IMR-90 (cell line): ENCODE data around the gene PPP1R16B. TPM values are rescaled to one million over a fixed set of nuclear protein-coding genes. Genes with fewer than 3 reads are reported as not detected.

Source experiments
- ATAC-seq: fragments of 200-7000 bp; cut with Tn5 transposase; 2 replicates; pipeline ENCODE4 v1.9.1; 2020; ENCODE audit warnings: low read depth, mild to moderate bottlenecking, moderate library complexity
- BruUV-seq: library from RNA; stranded (reverse); fragments of 400-500 nt; replicated peaks from 2 replicates; lab custom pipeline; 2021; lab: Mats Ljungman, UMichigan
- CTCF ChIA-PET: fragments of 300-600 bp; formaldehyde crosslinking; extraction: SDS; loops from one replicate; lab custom pipeline; 2021; ENCODE audit warnings: antibody characterized with exemption; lab: Yijun Ruan, JAX
- POLR2A ChIA-PET: fragments of 300-600 bp; sonication (Branson Sonifier 250); formaldehyde crosslinking; loops from one replicate; lab custom pipeline; 2022; ENCODE audit warnings: antibody characterized with exemption; ENCODE audit not compliant: unreplicated experiment; lab: Charles Lee
- DNase-seq: peaks from one replicate; pipeline ENCODE4 v3.0.0; 2013
- H2AFZ ChIP-seq: replicated peaks from 2 replicates; pipeline ENCODE3; 2013; ENCODE audit warnings: low read length, mild to moderate bottlenecking; ENCODE audit not compliant: poor library complexity
- H2AK5ac ChIP-seq: 2 replicates; pipeline ENCODE4 v1.6.1; 2013; ENCODE audit warnings: low read depth, low read length, inconsistent platforms
- H2AK9ac ChIP-seq: replicated peaks from 2 replicates; pipeline ENCODE3; 2013; ENCODE audit warnings: mild to moderate bottlenecking, low read depth, low read length, moderate library complexity; ENCODE audit not compliant: poor library complexity
- H2BK120ac ChIP-seq: 2 replicates; pipeline ENCODE4 v1.6.1; 2013; ENCODE audit warnings: low read depth, low read length, inconsistent platforms
- H2BK15ac ChIP-seq: 3 replicates; pipeline ENCODE4 v1.6.1; 2013; ENCODE audit warnings: low read depth, low read length, inconsistent platforms
- H2BK20ac ChIP-seq: 2 replicates; pipeline ENCODE4 v1.6.1; 2013; ENCODE audit warnings: low read depth, mild to moderate bottlenecking, inconsistent platforms, low read length, moderate library complexity
- H2BK5ac ChIP-seq: 2 replicates; pipeline ENCODE4 v1.6.1; 2013; ENCODE audit warnings: mild to moderate bottlenecking, low read depth, low read length, inconsistent platforms; ENCODE audit not compliant: poor library complexity, severe bottlenecking
- H3K14ac ChIP-seq: replicated peaks from 2 replicates; pipeline ENCODE4 v1.6.1; 2013; ENCODE audit warnings: low read depth, low read length, inconsistent platforms
- H3K18ac ChIP-seq: 2 replicates; pipeline ENCODE4 v1.6.1; 2013; ENCODE audit warnings: low read depth, low read length, control low read depth
- H3K23ac ChIP-seq: 2 replicates; pipeline ENCODE4 v1.6.1; 2013; ENCODE audit warnings: low read depth, low read length, inconsistent platforms
- H3K27ac ChIP-seq: 2 replicates; pipeline ENCODE4 v1.5.1; 2013; ENCODE audit warnings: mild to moderate bottlenecking, control low read depth, low read length; ENCODE audit not compliant: insufficient read depth
- H3K27me3 ChIP-seq: 2 replicates; pipeline ENCODE4 v1.6.1; 2013; ENCODE audit warnings: low read length; ENCODE audit not compliant: control insufficient read depth, insufficient read depth
- H3K36me3 ChIP-seq: 2 replicates; pipeline ENCODE4 v1.6.1; 2013; ENCODE audit warnings: low read length, mixed read lengths; ENCODE audit not compliant: control insufficient read depth, insufficient read depth
- H3K4ac ChIP-seq: 2 replicates; pipeline ENCODE4 v1.6.1; 2013; ENCODE audit warnings: low read depth, low read length, inconsistent platforms
- H3K4me1 ChIP-seq: 2 replicates; pipeline ENCODE4 v1.6.1; 2013; ENCODE audit warnings: low read length, mixed read lengths; ENCODE audit not compliant: control insufficient read depth, insufficient read depth
- H3K4me2 ChIP-seq: 2 replicates; pipeline ENCODE4 v1.6.1; 2013; ENCODE audit warnings: low read depth, mild to moderate bottlenecking, control low read depth, low read length, moderate library complexity
- H3K4me3 ChIP-seq: 2 replicates; pipeline ENCODE4 v1.5.1; 2013; ENCODE audit warnings: low read depth, mild to moderate bottlenecking, control low read depth, low read length, moderate library complexity; ENCODE audit not compliant: insufficient read depth
- H3K56ac ChIP-seq: 2 replicates; pipeline ENCODE4 v1.6.1; 2013; ENCODE audit warnings: low read length, inconsistent platforms; ENCODE audit not compliant: insufficient read depth; ENCODE audit errors: extremely low read depth
- H3K79me1 ChIP-seq, 2 experiments: 2 replicates each; pipeline ENCODE4 v1.6.1; 2013; ENCODE audit warnings: low read length in 2 of 2, inconsistent platforms in 1 of 2, low read depth in 1 of 2
- H3K9ac ChIP-seq: 2 replicates; pipeline ENCODE4 v1.6.1; 2013; ENCODE audit warnings: low read depth, low read length, control low read depth
- H3K9me1 ChIP-seq: 2 replicates; pipeline ENCODE4 v1.6.1; 2013; ENCODE audit warnings: low read length, inconsistent platforms; ENCODE audit not compliant: insufficient read depth
- H3K9me3 ChIP-seq: 2 replicates; pipeline ENCODE4 v1.6.1; 2013; ENCODE audit warnings: low read length; ENCODE audit not compliant: control insufficient read depth, insufficient read depth
- H4K20me1 ChIP-seq: 2 replicates; pipeline ENCODE4 v1.6.1; 2013; ENCODE audit warnings: low read length, inconsistent platforms; ENCODE audit not compliant: insufficient read depth
- H4K5ac ChIP-seq: 2 replicates; pipeline ENCODE4 v1.6.1; 2013; ENCODE audit warnings: mild to moderate bottlenecking, low read depth, low read length, control low read depth
- H4K8ac ChIP-seq, 2 experiments: 2 replicates each; pipeline ENCODE4 v1.6.1; 2013; ENCODE audit warnings: low read depth in 2 of 2, low read length in 2 of 2, control low read depth in 1 of 2, inconsistent platforms in 1 of 2
- H4K91ac ChIP-seq: 2 replicates; pipeline ENCODE4 v1.6.1; 2013; ENCODE audit warnings: low read depth, low read length, inconsistent platforms; ENCODE audit not compliant: insufficient read depth
- BHLHE40 ChIP-seq: fragments of 150-350 bp; IDR thresholded peaks from 2 replicates; pipeline ENCODE4 v1.6.1; 2016; ENCODE audit warnings: mild to moderate bottlenecking, low read depth, low read length
- CHD1 ChIP-seq: IDR thresholded peaks from 2 replicates; pipeline ENCODE4 v1.6.1; 2012; ENCODE audit warnings: low read depth, low read length, improper control_type of control experiment
- FOS ChIP-seq: fragments of 150-350 bp; IDR thresholded peaks from 2 replicates; pipeline ENCODE4 v1.6.1; 2016; ENCODE audit warnings: low read depth, low read length
- MAFK ChIP-seq: IDR thresholded peaks from 2 replicates; pipeline ENCODE4 v1.6.1; 2012; ENCODE audit warnings: low read depth, low read length, improper control_type of control experiment
- MAZ ChIP-seq: IDR thresholded peaks from 2 replicates; pipeline ENCODE4 v1.6.1; 2012; ENCODE audit warnings: low read depth, mild to moderate bottlenecking, low read length, improper control_type of control experiment, moderate library complexity, borderline replicate concordance
- MXI1 ChIP-seq: IDR thresholded peaks from 2 replicates; pipeline ENCODE4 v1.6.1; 2012; ENCODE audit warnings: low read depth, mild to moderate bottlenecking, low read length, moderate library complexity, borderline replicate concordance
- NFE2L2 ChIP-seq: fragments of 150-350 bp; IDR thresholded peaks from 2 replicates; pipeline ENCODE4 v1.6.1; 2016; ENCODE audit warnings: low read depth, mild to moderate bottlenecking, low read length
- POLR2A ChIP-seq: IDR thresholded peaks from 2 replicates; pipeline ENCODE4 v1.6.1; 2012; ENCODE audit warnings: mild to moderate bottlenecking, low read depth, low read length
- RAD21 ChIP-seq: IDR thresholded peaks from 2 replicates; pipeline ENCODE4 v1.6.1; 2012; ENCODE audit warnings: low read length, improper control_type of control experiment
- RCOR1 ChIP-seq: IDR thresholded peaks from 2 replicates; pipeline ENCODE4 v1.6.1; 2012; ENCODE audit warnings: mild to moderate bottlenecking, low read length, improper control_type of control experiment; ENCODE audit not compliant: insufficient replicate concordance
- SMC3 ChIP-seq: fragments of 150-350 bp; IDR thresholded peaks from 2 replicates; pipeline ENCODE4 v1.6.1; 2016; ENCODE audit warnings: low read depth, mild to moderate bottlenecking, antibody characterized with exemption, low read length, moderate library complexity
- WGBS, 2 experiments: methylation state at CpG; one replicate each; pipeline versions ENCODE4 v1.1.5 to v1.1.7; 2013; ENCODE audit warnings: missing lambda C conversion rate in 2 of 2; ENCODE audit not compliant: insufficient read length in 1 of 2; ENCODE audit errors: extremely low coverage in 2 of 2; 5-methylcytosine and 5-hydroxymethylcytosine counted together
- dilution Hi-C: fragments of 300-500 bp; cut with HindIII; formaldehyde crosslinking; loops from one replicate; pipeline ENCODE4 v1.14.3; 2018; ENCODE audit warnings: low sequenced_read_pairs; ENCODE audit not compliant: unreplicated experiment
- in situ Hi-C: fragments of 300-500 bp; cut with MboI; formaldehyde crosslinking; loops from 3 replicates; pipeline ENCODE4 v1.14.3; 2019; ENCODE audit warnings: low sequenced_read_pairs, inconsistent platforms, mixed read lengths
- intact Hi-C: fragments of 100-400 bp; cut with micrococcal nuclease; formaldehyde crosslinking; loops from 2 replicates; pipeline ENCODE4 v1.10.0; 2022
- polyA plus RNA-seq, 3 experiments: library from polyadenylated mRNA; depleted of rRNA; stranded (reverse); fragments of >200 nt; gene quantifications; 2 replicates each; pipeline ENCODE4 v1.2.3, GENCODE V29; 2012; ENCODE audit warnings: low replicate concordance in 1 of 3
- total RNA-seq: library from RNA; depleted of rRNA; stranded (reverse); fragments of >200 nt; gene quantifications from 2 replicates; pipeline ENCODE4 v1.2.3, GENCODE V29; 2012
- TF ChIP-seq, protein P1 (sequence below): fragments of 150-350 bp; IDR thresholded peaks from 2 replicates; pipeline ENCODE4 v1.6.1; 2016; ENCODE audit warnings: low read depth, mild to moderate bottlenecking, low read length, moderate library complexity, borderline replicate concordance
- TF ChIP-seq, protein P2 (sequence below): fragments of 150-350 bp; IDR thresholded peaks from 2 replicates; pipeline ENCODE4 v1.6.1; 2017; ENCODE audit warnings: mild to moderate bottlenecking, antibody characterized with exemption, low read length, low read depth

Gene PPP1R16B
- total and polyA plus RNA-seq, 2 of the 4 experiments (the other 2 are of a cell fraction): not detected

DNA sequence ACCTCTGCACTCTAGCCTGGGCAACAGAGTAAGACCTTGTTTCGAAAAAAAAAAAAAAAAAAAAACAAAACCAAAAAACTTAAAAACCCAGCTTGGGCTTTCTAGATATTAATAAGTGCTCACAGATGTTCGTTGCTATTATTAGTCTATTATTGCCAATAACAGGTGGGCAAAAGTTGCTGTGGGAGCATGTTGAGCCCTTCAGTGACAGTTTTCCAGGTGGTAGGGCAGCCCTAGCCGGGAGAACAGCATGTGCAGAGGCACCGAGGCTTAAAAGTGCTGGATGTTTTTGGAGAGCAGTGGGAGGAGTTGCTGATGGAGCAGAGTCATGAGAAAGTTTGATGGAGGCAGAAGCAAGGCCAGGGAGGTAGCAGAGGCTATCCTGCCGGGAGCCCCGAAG, 4.4 kb downstream of the PPP1R16B start (continued):
- TF ChIP-seq, protein P1, sequence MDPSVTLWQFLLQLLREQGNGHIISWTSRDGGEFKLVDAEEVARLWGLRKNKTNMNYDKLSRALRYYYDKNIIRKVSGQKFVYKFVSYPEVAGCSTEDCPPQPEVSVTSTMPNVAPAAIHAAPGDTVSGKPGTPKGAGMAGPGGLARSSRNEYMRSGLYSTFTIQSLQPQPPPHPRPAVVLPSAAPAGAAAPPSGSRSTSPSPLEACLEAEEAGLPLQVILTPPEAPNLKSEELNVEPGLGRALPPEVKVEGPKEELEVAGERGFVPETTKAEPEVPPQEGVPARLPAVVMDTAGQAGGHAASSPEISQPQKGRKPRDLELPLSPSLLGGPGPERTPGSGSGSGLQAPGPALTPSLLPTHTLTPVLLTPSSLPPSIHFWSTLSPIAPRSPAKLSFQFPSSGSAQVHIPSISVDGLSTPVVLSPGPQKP: no peak
- TF ChIP-seq CHD1: no peak
- no peak for TF ChIP-seq MXI1

DNA sequence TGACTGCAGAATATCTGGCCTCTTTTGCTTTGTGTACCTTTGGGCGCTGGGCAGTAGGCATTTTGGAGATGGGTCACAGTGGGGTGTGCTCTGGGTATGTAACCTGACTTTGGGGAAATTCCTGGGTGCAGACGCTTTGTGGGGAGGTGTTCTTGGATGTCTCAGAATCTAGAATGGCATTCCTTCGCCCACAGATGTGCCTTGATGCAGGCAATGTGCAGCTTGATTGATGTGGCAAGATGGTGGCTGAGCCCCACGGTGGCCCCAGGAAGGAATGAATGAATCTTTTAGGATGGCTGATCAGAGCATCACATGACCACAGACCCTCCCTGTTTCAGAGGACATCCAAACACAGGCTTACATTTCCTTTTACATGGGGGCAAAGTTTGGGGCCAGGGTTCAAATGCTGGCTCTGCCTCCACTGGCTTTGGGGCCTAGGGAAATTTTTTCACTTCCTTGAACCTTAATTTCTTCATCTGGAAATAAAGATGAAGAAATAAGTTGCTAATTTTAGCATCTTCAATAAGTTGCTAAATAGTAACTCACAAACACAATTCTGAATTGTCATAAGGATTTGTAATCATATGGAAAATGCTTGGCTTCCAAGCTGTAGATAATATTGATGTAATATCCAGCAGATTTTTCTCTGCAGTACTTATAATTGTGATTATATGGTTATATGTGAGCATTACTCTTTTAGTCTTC, 5.6 kb downstream of the PPP1R16B start:
- H4K8ac ChIP-seq: no peak overlapping the region
- dilution Hi-C loops: no loop called here
- no peak overlapping the region for H3K14ac ChIP-seq
- no peaks in the 10 kb centered on the region for H4K20me1 ChIP-seq
- intact Hi-C loops: no loop called here
- no peak overlapping the region for H2AK5ac ChIP-seq
- H3K4me2 ChIP-seq: no peak overlapping the region
- H4K91ac ChIP-seq: no peak overlapping the region
- no peak overlapping the region for H3K23ac ChIP-seq
- TF ChIP-seq NFE2L2: no peak
- TF ChIP-seq, protein P2, sequence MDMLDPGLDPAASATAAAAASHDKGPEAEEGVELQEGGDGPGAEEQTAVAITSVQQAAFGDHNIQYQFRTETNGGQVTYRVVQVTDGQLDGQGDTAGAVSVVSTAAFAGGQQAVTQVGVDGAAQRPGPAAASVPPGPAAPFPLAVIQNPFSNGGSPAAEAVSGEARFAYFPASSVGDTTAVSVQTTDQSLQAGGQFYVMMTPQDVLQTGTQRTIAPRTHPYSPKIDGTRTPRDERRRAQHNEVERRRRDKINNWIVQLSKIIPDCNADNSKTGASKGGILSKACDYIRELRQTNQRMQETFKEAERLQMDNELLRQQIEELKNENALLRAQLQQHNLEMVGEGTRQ: no peak
- no peak for TF ChIP-seq RCOR1
- TF ChIP-seq SMC3: no peak
- TF ChIP-seq MXI1: no peak
- TF ChIP-seq MAZ: no peak
- TF ChIP-seq RAD21: no peak
- TF ChIP-seq, protein P1: no peak
- no peak for TF ChIP-seq FOS
- no peak for TF ChIP-seq BHLHE40
- TF ChIP-seq POLR2A: no peak
- no peak for TF ChIP-seq MAFK
- no peak overlapping the region for H4K5ac ChIP-seq
- DNase-seq (no peak), ATAC-seq (no peak)
- WGBS, 2 experiments: 60% methylated on average over 2 of the region's 4 CpGs; no CpG with 5 or more reads in 1 of the 2 experiments
- no peak overlapping the region for H3K27ac ChIP-seq
- no peak overlapping the region for H3K18ac ChIP-seq
- H3K4me1 ChIP-seq: no peaks in the 10 kb centered on the region
- H3K36me3 ChIP-seq: no peaks in the 10 kb centered on the region
- peaks cover 54% of the 10 kb centered on the region for H3K27me3 ChIP-seq
- H2AFZ ChIP-seq: no peak overlapping the region
- no peak overlapping the region for H2AK9ac ChIP-seq
- no peak overlapping the region for H3K9ac ChIP-seq
- no peak overlapping the region for H3K56ac ChIP-seq
- ChIA-PET POLR2A (no interaction called here), CTCF (no interaction called here)
- no peak overlapping the region for H2BK15ac ChIP-seq
- no peaks in the 10 kb centered on the region for H3K79me1 ChIP-seq
- in situ Hi-C loops: no loop called here
- H3K4ac ChIP-seq: no peak overlapping the region
- no peak overlapping the region for H2BK5ac ChIP-seq
- H2BK20ac ChIP-seq: no peak overlapping the region
- H3K9me3 ChIP-seq: no peaks in the 10 kb centered on the region
- no peaks in the 10 kb centered on the region for H3K9me1 ChIP-seq
- BruUV-seq: no TSS peak
- no peak overlapping the region for H2BK120ac ChIP-seq
- H3K4me3 ChIP-seq: no peak overlapping the region
